Smooth muscle cell (in vitro differentiated cells): ENCODE results near the gene TMEM81. TPM values are rescaled to one million over a fixed set of nuclear protein-coding genes. Genes with fewer than 3 reads are reported as not detected.

ENCODE experiments used
- DNase-seq: peaks from one replicate; lab custom pipeline; 2025; ENCODE audit not compliant: unreplicated experiment; lab: John Stamatoyannopoulos, UW
- H2AFZ ChIP-seq: fragments of 200-600 bp; sonication (generic); 2 replicates; pipeline ENCODE4 v1.6.0; 2016; ENCODE audit warnings: antibody characterized with exemption, low read depth, mild to moderate bottlenecking
- H3F3A ChIP-seq: fragments of 200-600 bp; sonication (generic); 2 replicates; pipeline ENCODE4 v1.6.0; 2017; ENCODE audit warnings: antibody characterized with exemption, low read depth
- H3K27ac ChIP-seq: fragments of 200-600 bp; sonication (generic); 2 replicates; pipeline ENCODE4 v1.5.1; 2016; ENCODE audit warnings: low read depth, mild to moderate bottlenecking
- H3K27me3 ChIP-seq: fragments of 200-600 bp; sonication (generic); 2 replicates; pipeline ENCODE4 v1.6.1; 2016; ENCODE audit warnings: low read depth, mild to moderate bottlenecking
- H3K36me3 ChIP-seq: fragments of 200-600 bp; sonication (generic); 2 replicates; pipeline ENCODE4 v1.5.1; 2016; ENCODE audit warnings: low read depth
- H3K4me1 ChIP-seq: fragments of 200-600 bp; sonication (generic); 2 replicates; pipeline ENCODE4 v1.5.1; 2016; ENCODE audit warnings: low read depth
- H3K4me2 ChIP-seq: fragments of 200-600 bp; sonication (generic); 2 replicates; pipeline ENCODE4 v1.6.0; 2016; ENCODE audit warnings: mild to moderate bottlenecking
- H3K4me3 ChIP-seq: fragments of 200-600 bp; sonication (generic); 2 replicates; pipeline ENCODE4 v1.5.1; 2016; ENCODE audit warnings: mild to moderate bottlenecking
- H3K79me2 ChIP-seq: fragments of 200-600 bp; sonication (generic); 2 replicates; pipeline ENCODE4 v1.6.0; 2016; ENCODE audit warnings: low read depth, mild to moderate bottlenecking
- H3K9ac ChIP-seq: fragments of 200-600 bp; sonication (generic); 2 replicates; pipeline ENCODE4 v1.6.0; 2016; ENCODE audit warnings: low read depth
- H3K9me3 ChIP-seq: fragments of 200-600 bp; sonication (generic); replicated peaks from 2 replicates; pipeline ENCODE4 v1.5.1; 2016; ENCODE audit warnings: low read depth
- H4K20me1 ChIP-seq: fragments of 200-600 bp; sonication (generic); 2 replicates; pipeline ENCODE4 v1.6.0; 2016; ENCODE audit warnings: low read depth
- WGBS: methylation state at CpG from one replicate; pipeline ENCODE4 v1.1.7; 2016; ENCODE audit warnings: low lambda C conversion rate; 5-methylcytosine and 5-hydroxymethylcytosine counted together
- polyA plus RNA-seq: library from polyadenylated mRNA; unstranded; fragments of >200 nt; fragmentation: Nextera tagmentation; extraction: Ambion mirVana; gene quantifications from 2 replicates; pipeline ENCODE4 v1.2.1, GENCODE V29; 2016
- total RNA-seq: library from RNA; depleted of rRNA; stranded (reverse); fragments of >200 nt; gene quantifications from 2 replicates; pipeline ENCODE4 v1.2.3, GENCODE V29; 2014
- TF ChIP-seq, protein P1 (sequence below): fragments of 200-600 bp; sonication (generic); IDR thresholded peaks from 2 replicates; pipeline ENCODE4 v1.5.1; 2017; ENCODE audit warnings: borderline replicate concordance, mild to moderate bottlenecking, antibody characterized with exemption; ENCODE audit not compliant: insufficient read depth, poor library complexity, severe bottlenecking

TMEM81 gene
- total and polyA plus RNA-seq, 2 experiments from 2014 or later = 1.8 to 1.9 TPM

DNA sequence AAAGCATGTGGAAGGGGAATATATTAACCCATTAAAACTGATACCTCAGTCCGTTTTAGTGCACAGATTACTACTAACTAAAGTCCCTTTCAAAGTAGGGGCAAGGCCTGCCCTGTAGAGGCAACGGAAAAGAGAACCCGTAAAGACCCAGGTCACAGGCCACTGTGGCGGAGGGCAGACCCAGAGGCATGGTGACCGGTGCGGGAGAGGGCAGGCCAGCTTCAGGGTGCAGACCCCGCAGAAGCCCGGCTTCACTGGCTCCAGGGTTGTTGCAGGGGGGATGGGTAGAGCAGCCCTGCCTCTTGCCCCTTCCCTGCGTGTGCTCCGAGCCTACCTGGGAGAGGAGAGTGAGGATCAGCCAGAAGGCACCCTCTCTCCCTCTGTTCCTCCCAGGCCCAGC, 23.5 kb downstream of the TMEM81 start:
- WGBS = 89% methylated on average over 10 of the region's 10 CpGs
- TF ChIP-seq, protein P1, sequence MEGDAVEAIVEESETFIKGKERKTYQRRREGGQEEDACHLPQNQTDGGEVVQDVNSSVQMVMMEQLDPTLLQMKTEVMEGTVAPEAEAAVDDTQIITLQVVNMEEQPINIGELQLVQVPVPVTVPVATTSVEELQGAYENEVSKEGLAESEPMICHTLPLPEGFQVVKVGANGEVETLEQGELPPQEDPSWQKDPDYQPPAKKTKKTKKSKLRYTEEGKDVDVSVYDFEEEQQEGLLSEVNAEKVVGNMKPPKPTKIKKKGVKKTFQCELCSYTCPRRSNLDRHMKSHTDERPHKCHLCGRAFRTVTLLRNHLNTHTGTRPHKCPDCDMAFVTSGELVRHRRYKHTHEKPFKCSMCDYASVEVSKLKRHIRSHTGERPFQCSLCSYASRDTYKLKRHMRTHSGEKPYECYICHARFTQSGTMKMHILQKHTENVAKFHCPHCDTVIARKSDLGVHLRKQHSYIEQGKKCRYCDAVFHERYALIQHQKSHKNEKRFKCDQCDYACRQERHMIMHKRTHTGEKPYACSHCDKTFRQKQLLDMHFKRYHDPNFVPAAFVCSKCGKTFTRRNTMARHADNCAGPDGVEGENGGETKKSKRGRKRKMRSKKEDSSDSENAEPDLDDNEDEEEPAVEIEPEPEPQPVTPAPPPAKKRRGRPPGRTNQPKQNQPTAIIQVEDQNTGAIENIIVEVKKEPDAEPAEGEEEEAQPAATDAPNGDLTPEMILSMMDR = no peak
- Histone ChIP-seq H4K20me1 (no peaks in the 10 kb centered on the region), H3K27ac (no peak overlapping the region), H3K9me3 (no peaks in the 10 kb centered on the region), H3K4me1 (no peaks in the 10 kb centered on the region), H3K9ac (no peak overlapping the region), H3K27me3 (no peaks in the 10 kb centered on the region), H2AFZ (no peak overlapping the region), H3F3A (no peaks in the 10 kb centered on the region), H3K4me3 (no peak overlapping the region), H3K79me2 (no peaks in the 10 kb centered on the region), H3K36me3 (no peaks in the 10 kb centered on the region), H3K4me2 (no peak overlapping the region)
- no peak for DNase-seq

GRCh38 chr1:205059660-205060059, 24.6 kb downstream of the TMEM81 start:
- no peaks in the 10 kb centered on the region for H3K4me1 ChIP-seq
- H3K36me3 ChIP-seq = no peaks in the 10 kb centered on the region
- TF ChIP-seq, protein P1 = no peak
- H3K27ac ChIP-seq = no peak overlapping the region
- H3F3A ChIP-seq = no peaks in the 10 kb centered on the region
- no peaks in the 10 kb centered on the region for H3K79me2 ChIP-seq
- H3K4me3 ChIP-seq = no peak overlapping the region
- no peak for DNase-seq
- no peaks in the 10 kb centered on the region for H3K9me3 ChIP-seq
- no peak overlapping the region for H3K4me2 ChIP-seq
- H2AFZ ChIP-seq = no peak overlapping the region
- H4K20me1 ChIP-seq = no peaks in the 10 kb centered on the region
- no peak overlapping the region for H3K9ac ChIP-seq
- WGBS = 96% methylated on average over 5 of the region's 6 CpGs
- no peaks in the 10 kb centered on the region for H3K27me3 ChIP-seq

DNA sequence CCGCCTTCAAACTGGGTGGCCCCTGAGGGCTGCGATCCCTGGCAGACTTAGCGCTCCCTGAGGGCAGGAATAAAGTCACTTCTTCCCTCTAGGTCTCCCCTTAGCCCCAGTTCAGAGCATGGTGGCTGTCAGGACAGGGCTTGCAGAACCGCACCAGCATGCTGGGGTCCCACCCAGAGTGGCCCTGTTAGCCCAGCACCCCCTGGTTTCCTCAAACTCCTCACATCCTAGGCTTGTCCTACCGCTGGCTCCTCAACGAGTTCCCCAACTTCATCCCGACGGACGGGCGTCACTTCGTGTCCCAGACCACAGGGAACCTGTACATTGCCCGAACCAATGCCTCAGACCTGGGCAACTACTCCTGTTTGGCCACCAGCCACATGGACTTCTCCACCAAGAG, 25.4 kb downstream of the TMEM81 start:
- 94% methylated on average over 12 of the region's 12 CpGs for WGBS
- no peak for DNase-seq
- H4K20me1 ChIP-seq = no peaks in the 10 kb centered on the region
- H3K9me3 ChIP-seq = no peaks in the 10 kb centered on the region
- H3K36me3 ChIP-seq = no peaks in the 10 kb centered on the region
- no peak overlapping the region for H3K27ac ChIP-seq
- H3K27me3 ChIP-seq = no peaks in the 10 kb centered on the region
- TF ChIP-seq, protein P1 = no peak
- no peak overlapping the region for H3K9ac ChIP-seq
- H3K4me3 ChIP-seq = no peak overlapping the region
- no peak overlapping the region for H3K4me2 ChIP-seq
- no peak overlapping the region for H2AFZ ChIP-seq
- H3K4me1 ChIP-seq = no peaks in the 10 kb centered on the region
- no peaks in the 10 kb centered on the region for H3F3A ChIP-seq
- no peaks in the 10 kb centered on the region for H3K79me2 ChIP-seq

- Histone ChIP-seq H3K4me2 (no peak overlapping the region), H3K9me3 (no peaks in the 10 kb centered on the region), H3K4me1 (no peaks in the 10 kb centered on the region), H3K27me3 (no peaks in the 10 kb centered on the region), H4K20me1 (no peaks in the 10 kb centered on the region), H3K27ac (no peak overlapping the region), H3F3A (no peaks in the 10 kb centered on the region), H3K36me3 (no peaks in the 10 kb centered on the region), H2AFZ (no peak overlapping the region), H3K4me3 (no peak overlapping the region), H3K79me2 (no peaks in the 10 kb centered on the region), H3K9ac (no peak overlapping the region)
- no peak for DNase-seq
- 94% methylated on average over 19 of the region's 19 CpGs for WGBS
- TF ChIP-seq, protein P1 = no peak
These were observed 26.3 kb downstream of the TMEM81 start for GRCh38 chr1:205057808-205058575.
